ENCODE data around the gene ANOS1.

The ANOS1 gene

DNA sequence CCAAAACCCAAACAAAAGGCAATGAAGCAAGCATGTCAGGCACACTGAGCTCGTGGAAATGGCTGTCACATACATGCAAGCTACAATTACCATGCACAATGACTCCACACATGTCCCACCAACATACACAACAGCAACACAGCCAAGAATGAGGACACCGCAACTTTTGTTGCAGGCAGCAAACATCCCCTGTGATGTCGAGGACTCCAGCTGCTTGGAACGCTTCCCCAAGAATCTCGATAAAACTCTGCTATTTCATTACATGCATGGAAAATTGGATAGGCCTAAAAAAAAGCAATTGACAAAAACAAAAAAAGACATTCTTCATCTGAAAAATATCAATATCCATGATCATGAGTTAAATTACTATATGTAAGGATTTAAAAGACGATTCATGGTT is 11.8 kb downstream of the ANOS1 start:
- no peak for DNase-seq (ENCODE audit: low read depth, low spot score)

DNA sequence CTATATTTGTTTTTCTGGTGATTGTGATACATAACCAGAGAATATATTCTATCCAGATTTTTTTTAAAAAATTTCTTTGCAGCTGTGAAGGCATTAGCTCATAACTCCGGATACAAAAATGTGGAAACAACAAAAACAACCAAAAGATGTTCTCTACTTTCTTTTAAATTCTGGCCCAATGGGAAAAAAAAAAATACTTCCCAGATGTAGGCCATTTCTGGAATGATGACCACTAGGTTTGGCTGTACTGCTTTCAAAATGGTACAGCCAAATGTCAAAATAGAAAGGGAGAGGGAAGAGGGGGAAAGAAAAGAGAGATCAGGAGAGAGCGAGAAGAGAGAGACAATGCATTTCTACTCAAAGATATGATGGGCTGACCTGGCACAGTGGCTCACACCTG is 14.6 kb downstream of the ANOS1 start:
- DNase-seq (ENCODE audit: low read depth, low spot score), result no peak

DNA sequence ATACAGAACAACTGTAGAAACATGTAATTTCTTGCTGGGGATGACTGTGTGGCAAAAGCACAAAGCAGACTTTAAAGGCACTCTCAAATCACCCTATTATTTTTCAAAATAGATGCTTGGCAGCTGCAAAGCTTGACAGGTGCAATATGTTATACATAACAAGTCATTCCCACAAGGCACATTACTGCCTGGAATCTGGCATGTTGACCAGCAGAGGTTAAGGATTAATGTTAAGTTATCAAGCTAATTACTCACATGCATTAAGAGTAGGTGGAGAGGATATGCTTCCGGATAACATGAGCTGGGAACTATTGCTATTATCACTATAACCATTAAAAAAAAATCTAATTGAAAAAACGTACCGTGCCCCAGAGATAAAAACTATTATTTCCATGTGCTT is 17.8 kb downstream of the ANOS1 start:
- DNase-seq (ENCODE audit: low read depth, low spot score), result no peak

DNA sequence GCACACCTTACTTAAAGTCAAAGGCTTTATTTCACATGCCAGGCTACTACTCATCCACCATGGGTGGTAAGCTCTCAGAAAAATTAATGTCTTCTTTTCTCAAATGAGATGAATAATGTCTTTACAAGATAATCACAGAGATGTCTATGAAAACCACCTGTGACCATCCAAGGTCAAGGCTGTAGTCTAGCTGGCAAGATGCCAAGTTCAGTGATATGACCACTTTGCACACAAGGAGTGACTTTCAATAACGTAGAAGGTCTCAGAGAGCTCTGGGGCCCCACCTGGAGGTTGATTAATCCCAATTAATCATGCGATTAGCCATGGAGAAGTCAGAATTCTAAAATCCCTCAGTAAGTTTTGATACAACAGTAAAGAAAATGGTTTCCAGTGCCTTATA is 20.5 kb downstream of the ANOS1 start:
- DNase-seq (ENCODE audit: low read depth, low spot score), result no peak

DNA sequence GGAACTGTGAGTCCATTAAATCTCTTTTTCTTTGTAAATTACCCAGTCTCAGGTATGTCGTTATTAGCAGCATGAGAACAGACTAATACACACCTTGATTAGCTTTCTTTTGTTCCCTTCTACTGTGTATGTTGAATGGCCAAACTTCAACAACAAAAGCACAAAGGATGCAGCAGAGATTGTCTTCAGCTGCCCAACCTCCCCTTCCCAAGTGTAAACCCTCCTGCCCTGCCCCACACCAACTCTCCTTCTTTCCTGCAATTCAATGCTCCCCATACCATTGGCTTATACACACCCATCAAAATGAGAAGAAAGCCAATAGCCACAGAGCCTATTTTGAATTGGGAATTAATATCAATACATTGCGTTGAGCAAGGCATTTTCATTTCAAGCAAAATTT is 27.8 kb downstream of the ANOS1 start:
- DNase-seq (ENCODE audit: low read depth, low spot score), result no peak

DNA sequence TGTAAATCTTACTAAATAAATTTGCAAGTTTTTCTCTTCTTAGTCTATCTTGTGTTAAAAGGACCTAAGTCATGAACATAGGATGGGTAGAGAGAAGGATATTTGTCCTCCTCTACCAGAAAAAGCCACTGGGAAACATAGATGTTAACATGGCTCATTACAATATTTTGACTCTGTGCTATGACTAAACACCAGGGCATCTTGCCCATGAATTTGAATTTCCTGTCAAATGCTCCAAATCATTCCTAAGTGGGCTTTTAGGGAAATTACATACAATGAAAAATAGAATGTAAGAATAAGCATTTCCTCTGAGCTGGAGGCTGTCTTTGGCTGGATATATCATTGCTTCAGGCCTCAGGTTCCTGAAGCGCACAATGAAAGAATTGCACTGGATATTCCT is 39.1 kb downstream of the ANOS1 start:
- DNase-seq (ENCODE audit: low read depth, low spot score), result no peak

DNA sequence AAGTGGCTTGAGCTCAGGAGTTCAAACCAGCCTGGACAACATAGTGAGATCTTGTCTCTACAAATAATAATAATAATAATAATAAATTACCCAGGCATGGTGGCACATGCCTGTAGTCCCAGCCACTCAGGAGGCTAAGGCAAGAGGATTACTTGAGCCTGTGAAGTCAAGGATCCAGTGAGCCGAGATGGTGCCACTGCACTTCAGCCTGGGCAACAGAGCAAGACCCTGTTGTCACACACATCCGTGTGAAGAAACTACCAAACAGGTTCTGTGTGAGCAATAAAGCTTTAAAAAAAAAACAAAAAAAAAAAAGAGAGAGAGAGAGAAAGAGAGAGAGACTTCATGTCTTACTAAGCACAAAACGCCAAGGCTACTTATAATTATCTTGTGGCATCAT is 42.5 kb downstream of the ANOS1 start:
- no peak for DNase-seq (ENCODE audit: low read depth, low spot score)

DNA sequence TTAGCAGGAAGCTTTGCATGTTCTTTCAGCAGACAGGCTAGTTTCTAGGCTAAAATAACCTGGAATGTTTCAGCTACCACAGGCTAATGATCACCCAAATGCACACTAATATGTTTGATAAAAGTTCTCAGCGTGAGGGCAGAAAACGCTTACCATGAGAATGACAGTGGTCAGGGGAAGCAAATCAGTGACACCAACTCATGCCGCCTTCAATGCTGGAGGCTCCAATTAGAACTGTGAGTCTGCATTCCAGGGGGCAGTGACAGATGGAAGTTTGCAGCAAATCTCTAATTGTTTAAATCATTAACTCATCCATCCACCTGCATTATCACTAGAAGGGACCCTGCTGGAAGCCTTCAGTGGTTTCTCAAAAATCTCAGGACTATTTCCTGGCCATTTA is 43.2 kb downstream of the ANOS1 start:
- DNase-seq (ENCODE audit: low read depth, low spot score), result no peak

DNA sequence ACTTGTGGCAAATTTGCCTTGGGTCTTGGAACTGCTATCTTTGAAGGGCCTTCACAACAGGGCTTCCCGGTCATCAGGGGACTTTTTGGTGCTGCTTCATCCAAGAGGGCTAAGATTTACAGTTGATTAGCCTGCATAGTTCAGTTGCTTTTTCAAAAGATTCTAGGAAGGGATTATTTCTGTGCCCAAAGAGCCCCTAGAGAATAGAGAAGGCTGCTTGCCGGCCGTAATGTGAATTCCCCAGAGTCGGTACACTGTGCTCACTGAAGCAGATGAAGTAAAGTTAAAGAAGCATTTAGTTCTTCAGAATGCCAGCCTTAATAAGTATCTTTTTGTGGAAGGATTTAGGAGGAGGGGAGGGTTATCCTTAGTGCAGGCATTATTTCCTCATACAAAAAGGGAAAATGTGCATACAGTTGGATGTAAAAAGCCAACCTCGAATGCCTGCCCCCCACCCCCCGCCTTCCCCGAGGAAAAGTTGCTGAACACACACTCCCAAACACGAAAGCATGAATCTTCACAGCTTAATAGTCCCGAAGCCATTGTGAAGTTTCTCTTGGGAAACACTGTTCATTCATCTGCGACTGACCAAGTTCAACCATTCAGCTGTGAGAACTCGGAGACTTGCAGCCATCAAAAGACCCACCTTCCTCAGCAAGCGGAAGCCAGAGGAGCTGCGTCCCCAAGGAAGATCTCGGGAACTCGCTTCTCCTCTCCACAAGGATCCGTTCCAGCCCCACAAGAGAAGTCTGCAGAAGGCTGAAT is 47.6 kb downstream of the ANOS1 start:
- no peak for DNase-seq (ENCODE audit: low read depth, low spot score)

DNA sequence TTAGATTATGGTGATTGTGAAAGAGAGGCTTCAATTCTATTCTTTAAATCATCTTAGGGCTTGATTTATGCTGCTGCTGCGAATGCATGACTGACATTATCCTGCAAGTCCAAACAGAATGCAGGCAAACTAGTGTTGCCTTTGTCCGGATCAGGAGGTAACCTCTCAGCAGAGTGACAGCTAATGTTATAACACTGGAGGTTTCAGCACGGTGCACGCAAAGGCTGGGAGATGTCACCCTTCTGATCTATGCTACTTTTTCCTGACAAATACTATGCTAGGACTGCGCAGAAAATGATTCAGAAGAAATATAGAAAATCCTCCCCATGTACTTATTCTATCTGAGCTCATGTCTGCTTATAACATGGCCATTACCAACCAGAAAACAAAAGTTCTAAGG is 48.2 kb downstream of the ANOS1 start:
- no peak for DNase-seq (ENCODE audit: low read depth, low spot score)

DNA sequence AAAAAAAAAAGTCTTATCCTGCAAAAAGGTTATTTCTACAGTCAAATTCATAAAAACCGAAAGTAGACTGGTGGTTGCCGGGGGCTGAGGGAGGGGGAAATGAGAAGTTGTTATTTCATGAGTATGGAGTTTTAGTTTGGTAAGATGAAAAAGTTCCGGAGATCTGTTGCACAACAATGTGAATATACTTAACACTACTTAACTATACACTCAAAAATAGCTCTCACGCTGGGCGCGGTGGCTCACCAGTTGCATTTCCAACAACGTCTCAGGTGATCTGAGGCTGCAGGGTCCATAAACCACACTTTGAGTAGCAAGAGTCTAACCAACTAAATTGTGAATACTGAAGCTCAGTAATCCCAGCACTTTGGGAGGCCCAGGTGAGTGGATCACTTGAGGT is 52.4 kb downstream of the ANOS1 start:
- DNase-seq (ENCODE audit: low read depth, low spot score), result no peak

DNA sequence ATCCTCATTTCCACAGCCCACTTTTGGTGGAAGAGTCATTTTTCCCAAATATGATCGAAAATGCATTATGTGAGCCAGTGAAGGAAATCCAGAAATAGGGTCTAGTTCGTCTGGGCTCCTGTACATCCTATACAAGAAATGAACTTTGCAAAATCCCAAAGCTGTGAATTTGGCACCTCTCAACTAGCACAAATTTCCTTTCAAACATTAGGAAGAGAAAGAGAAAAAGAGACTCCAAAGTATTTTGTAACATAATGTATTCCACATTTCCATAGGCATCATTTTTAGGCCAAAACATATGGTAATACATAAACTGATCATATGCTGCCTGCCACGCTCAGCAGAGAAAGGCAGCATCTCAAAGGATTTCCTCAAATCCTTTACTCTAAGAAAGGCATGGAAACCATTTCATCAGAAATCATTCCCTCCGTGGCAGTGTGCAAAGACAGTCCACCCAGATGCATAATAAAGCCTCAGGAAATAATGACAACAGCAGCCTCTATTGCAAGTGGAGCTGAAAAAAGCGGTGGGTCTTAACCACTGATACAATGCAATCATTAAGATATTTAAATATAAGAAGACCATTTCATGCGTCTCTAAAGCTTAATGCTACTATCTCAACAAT is 56.8 kb downstream of the ANOS1 start:
- no peak for DNase-seq (ENCODE audit: low read depth, low spot score)

DNA sequence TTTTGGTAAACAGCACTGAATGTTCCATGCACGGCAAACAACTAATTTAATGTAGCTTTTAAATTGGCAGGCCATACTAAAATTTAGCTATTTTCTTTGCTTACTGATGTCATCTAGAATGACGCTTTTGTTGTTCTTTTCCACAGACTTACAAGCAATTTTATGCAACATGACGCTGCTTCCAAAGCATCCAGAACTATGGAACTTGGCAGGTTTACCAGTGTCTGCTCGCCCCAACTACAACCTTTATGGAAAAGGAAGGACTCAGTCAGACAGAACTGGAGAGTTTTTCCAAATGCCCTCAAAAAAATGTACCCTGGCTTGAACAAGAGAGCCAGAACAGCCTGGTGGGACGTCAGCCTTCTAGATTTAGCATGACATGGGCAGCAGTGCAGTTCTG is 58.7 kb downstream of the ANOS1 start:
- no peak for DNase-seq (ENCODE audit: low read depth, low spot score)

DNA sequence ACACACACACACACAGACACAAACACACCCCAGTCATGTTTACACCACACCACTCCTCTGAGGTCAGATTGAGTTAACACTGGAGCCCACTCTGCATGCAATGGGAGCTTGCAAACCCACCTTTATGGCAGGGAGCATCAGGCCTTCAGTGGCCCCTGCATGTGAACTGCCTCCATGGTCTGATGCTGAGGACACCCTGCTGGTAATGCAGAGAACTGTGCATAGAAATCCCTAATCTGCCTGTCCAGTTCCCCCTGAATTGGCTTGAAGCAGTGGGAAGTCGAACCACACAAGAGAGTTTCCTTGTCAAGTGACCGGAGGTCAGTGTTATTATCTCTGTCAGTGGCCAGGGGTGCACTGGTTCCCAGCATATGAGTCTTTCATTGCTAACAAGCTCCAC is 59.8 kb downstream of the ANOS1 start:
- no peak for DNase-seq (ENCODE audit: low read depth, low spot score)

DNA sequence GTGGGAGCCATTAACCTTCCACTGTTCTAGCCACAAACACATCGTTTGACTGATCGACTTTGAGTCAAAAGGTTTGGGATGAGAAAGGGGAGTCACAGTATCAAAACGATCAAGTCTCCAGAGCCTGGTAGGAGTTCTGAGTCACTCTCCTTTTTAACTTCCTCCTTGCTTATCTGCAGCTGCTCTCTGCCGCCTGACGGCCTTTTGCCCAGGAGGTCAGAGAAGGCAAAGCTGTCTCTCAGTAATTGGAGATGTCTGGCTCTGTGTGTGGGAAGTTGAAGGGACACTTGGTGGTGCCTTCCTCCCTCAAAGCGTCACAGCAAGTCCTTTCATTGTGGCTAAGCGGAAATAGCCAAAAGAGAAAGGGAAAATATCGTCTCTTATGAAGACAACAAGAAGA is 63.1 kb downstream of the ANOS1 start:
- DNase-seq (ENCODE audit: low read depth, low spot score), result no peak

DNA sequence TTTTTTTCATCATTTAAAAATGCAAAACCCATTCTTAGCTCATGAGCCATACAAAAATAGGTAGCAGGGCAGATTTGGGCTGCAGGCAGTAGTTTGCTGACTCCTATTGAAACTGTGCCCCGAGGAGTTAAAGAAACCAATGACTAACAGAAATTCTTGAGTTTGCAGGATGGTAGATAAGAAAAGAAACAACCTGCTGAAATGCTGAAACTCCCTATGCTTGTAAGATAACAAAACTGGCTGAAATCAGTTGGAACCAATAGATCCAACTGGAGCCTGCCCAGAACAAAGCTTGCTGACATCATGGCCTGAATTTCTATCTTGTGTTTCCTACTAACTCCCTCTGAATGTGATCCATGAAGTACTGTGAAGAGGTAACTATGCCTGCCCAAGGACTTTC is 68.6 kb downstream of the ANOS1 start:
- no peak for DNase-seq (ENCODE audit: low read depth, low spot score)

DNA sequence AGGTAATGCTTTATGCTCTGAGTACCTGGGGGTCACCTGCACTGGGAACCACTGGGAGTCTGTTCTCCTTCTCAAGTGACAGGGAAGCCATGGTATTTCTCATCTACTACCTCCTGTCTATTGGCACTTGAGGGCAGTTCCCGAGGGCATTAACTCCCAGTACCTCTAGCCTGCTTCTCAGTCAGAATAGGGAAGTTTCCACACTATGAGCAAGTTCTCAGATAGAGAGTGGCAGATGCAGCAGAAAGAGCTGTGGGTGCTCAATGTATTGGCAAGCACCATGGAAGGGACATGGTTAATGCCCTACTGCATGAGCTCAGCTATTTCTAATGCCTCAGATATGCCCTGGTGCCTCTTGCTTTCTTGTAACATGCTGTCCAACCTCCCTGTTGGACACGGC is 74.1 kb downstream of the ANOS1 start:
- DNase-seq (ENCODE audit: low read depth, low spot score), result no peak

DNA sequence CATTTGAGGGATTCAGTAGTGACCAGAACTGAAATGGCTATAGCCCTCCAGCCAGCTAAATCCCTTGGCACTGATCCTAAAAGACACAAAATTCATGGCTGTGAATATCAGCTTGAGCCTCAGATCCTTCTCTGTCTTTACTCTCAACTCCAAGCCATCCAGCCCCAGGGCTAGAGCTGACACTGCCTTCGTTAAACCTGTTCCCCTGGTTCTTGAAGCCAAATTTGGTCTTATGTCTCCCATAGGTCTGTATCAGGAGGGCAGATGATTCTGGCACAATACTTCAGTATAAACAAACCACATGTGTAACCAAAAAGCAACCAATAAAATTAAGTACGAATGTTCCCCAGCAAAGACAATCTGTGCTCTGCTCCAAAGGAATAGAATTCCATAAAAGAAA is 78.0 kb downstream of the ANOS1 start:
- no peak for DNase-seq (ENCODE audit: low read depth, low spot score)

DNA sequence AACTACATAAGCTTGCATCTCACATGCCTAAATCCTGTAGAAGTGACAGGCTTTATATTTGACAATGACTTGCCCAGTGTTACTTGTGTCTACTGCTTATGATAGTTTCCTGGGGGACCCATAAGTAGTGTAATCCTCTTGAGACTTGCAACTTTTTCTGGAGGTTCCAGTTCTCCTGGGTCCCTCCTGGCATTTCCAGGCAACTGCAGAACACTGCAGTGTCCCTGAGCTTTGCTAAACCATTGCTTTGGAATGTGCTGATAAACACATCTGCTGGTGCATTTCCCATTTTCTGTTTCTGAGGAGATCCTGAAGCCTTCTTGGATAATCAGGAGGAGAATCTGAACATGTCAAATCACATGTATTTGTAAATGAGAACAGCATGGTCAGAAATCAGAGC is 82.0 kb downstream of the ANOS1 start:
- no peak for DNase-seq (ENCODE audit: low read depth, low spot score)

DNA sequence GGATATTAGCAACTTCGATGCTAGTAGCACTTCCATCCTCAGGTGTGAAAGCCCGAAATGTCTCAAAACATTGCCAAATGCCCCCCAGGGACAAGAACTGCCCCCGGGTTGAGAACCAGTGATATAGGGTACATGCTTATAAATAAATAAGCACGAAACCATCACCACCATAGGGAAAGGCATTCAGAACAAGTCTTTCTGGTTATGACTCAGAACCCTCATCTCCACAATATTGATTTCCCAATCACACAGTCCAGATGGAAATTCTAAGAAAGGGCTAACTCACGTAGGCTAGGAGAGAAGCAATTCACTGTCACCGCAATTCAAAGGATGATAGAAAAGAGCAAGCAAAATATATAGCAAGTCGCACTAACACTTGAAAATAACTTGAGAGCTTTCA is 84.8 kb downstream of the ANOS1 start:
- DNase-seq (ENCODE audit: low read depth, low spot score), result no peak

DNA sequence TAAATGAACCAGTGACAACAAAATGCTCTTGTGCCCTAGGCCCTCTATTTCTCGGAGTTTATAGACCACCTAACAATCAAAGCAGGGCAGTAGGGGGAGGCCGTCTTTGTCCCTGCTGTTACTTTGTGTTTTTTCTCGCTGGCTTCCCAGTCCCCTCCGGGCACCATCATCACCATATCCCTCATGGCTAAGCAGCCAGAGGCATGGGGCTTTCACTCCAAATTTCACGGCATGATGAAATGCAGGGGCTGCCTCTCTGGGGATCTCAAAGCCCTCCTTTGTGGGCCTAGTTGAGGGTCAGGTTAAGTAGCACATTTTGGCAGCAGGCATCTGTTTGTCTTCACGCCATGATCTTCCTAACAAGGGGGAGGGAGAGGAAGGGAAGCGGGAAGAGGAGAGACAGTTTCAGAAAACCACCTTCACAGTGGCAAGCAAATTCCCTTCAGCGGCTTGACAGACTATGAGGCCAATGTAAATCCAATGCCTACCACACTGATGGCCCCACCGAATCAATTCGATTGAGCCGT is 91.9 kb downstream of the ANOS1 start:
- no peak for DNase-seq (ENCODE audit: low read depth, low spot score)

DNA sequence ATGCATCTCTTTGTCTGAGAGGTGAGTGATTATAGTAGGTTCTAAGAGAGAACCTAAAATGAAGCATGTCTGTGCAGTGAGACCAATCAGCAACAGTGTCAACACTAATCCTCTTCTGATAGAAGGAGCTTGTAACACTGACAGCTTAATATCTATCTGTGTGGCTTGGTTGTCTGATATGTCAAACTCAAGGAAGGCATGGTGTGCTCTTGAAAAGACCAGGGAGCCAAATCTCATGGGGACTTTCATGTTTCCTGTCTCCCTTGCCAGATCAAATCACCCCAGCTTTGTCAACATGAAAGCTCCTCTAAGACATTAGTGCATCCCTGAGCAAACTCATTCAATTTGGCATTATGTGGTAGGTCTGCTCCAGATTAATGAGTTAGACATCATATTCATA is 95.4 kb downstream of the ANOS1 start:
- DNase-seq (ENCODE audit: low read depth, low spot score), result no peak

DNA sequence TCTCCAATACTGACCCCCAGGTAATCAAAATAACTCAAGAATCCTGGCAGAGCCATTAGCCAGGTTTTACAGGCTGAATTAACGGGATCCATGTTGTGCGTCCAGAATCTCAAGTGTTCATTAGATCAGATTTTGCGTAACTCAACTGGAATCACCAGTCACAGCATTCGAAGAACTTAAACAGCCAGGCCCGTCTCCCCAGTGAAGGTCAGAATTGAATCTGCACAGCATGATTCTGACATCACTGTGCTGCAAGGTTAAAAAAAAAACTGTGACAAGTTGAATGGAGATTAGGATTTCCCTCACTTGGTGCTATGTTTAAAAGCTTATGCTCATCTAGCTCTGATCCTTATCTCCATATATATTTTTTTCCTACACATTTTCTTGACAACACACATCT is 96.1 kb downstream of the ANOS1 start:
- no peak for DNase-seq (ENCODE audit: low read depth, low spot score)

DNA sequence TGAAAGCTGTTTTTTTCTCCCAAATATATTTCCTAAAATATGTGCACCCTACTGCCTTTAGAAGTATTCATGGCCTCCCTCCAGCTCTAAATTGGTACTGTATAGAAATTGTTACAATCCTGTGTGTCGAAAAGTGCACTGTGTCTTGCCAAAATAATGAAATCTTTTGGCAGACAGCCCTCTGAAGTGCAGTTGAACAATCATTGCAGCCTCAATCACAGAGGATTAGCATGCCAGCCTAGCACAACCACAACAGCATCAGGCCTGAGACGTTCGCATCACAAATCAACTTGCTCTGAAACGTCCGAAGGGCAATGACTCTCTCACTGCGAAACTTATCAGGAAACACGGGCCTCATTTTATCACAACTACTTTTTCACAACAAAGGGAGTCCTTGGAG is 99.0 kb downstream of the ANOS1 start:
- DNase-seq (ENCODE audit: low read depth, low spot score), result no peak

Data from activated CD4-positive, CD25-positive, alpha-beta regulatory T cell treated with anti-CD3 and anti-CD28 coated beads, Interleukin-2, amount 50 U/mL, for 16 hours (primary cell).